GM18499 (cell line): Measurements from ENCODE around the gene NCF2.

Experiments
- ATAC-seq: cut with Tn5 transposase; IDR thresholded peaks from one replicate; pipeline ENCODE4 v1.9.1; 2021; ENCODE audit warnings: moderate number of reproducible peaks; ENCODE audit not compliant: insufficient read depth, unreplicated experiment

Gene NCF2

GRCh38 chr1:183512450-183512849, 77.8 kb downstream of the NCF2 start:
- ATAC-seq: no peak

DNA sequence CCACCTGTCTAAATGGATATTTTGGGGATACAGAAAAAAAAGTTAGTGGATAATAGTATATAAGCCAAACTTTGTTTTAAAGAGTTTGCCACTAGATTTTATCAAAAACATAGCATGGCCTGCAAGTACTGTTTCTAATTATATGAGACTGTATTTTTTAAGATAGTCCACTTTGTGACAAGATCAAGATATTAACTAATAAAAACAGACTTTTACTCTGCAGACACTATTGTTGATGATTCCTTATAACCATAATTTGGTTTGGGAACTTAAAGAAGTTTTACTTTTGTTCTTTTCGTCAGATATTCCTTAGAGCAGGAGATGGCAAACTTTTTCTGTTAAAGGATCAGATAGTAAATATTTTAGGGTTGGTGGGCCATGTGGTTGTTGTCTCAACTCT, 81.6 kb downstream of the NCF2 start:
- no peak for ATAC-seq

GRCh38 chr1:183506561-183506960, 83.7 kb downstream of the NCF2 start:
- no peak for ATAC-seq
